GM13976 (cell line): ENCODE data around the gene NPHP3.

Experiments
- DNase-seq: peaks from one replicate; pipeline ENCODE4 v3.0.0; 2012; ENCODE audit warnings: low spot score
- in situ Hi-C: fragments of 300-500 bp; cut with MboI; formaldehyde crosslinking; loops from one replicate; pipeline ENCODE4 v1.12.0; 2022; ENCODE audit warnings: low sequenced_read_pairs, mixed read lengths, inconsistent platforms; ENCODE audit not compliant: unreplicated experiment
- TF ChIP-seq, protein P1 (sequence below): IDR thresholded peaks from 2 replicates; pipeline ENCODE4 v1.5.1; 2012; ENCODE audit warnings: borderline replicate concordance, mild to moderate bottlenecking; ENCODE audit not compliant: insufficient read depth; ENCODE audit errors: extremely low read depth, missing control alignments, control extremely low read depth

Gene NPHP3

DNA sequence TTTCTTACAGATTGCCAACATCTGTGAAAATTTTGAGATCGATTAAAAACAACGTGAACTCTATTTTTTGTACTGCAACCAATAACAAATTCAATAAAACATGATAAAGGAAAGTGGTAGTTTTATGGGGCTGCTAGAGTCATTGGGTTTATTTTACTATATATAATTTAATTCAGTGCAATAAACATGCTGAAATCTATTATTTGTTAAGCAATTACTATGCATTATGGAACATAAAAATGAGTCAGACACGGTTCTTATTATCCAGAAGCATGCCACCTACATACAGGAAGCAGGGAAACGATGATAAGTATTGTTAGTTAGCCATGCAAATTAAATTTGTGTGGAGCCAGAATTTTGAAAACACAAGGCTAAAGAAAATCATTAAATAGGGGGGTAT lies 27.2 kb downstream of the NPHP3 start:
- in situ Hi-C loops: no loop called here
- TF ChIP-seq, protein P1, sequence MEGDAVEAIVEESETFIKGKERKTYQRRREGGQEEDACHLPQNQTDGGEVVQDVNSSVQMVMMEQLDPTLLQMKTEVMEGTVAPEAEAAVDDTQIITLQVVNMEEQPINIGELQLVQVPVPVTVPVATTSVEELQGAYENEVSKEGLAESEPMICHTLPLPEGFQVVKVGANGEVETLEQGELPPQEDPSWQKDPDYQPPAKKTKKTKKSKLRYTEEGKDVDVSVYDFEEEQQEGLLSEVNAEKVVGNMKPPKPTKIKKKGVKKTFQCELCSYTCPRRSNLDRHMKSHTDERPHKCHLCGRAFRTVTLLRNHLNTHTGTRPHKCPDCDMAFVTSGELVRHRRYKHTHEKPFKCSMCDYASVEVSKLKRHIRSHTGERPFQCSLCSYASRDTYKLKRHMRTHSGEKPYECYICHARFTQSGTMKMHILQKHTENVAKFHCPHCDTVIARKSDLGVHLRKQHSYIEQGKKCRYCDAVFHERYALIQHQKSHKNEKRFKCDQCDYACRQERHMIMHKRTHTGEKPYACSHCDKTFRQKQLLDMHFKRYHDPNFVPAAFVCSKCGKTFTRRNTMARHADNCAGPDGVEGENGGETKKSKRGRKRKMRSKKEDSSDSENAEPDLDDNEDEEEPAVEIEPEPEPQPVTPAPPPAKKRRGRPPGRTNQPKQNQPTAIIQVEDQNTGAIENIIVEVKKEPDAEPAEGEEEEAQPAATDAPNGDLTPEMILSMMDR: no peak
- DNase-seq: no peak

DNA sequence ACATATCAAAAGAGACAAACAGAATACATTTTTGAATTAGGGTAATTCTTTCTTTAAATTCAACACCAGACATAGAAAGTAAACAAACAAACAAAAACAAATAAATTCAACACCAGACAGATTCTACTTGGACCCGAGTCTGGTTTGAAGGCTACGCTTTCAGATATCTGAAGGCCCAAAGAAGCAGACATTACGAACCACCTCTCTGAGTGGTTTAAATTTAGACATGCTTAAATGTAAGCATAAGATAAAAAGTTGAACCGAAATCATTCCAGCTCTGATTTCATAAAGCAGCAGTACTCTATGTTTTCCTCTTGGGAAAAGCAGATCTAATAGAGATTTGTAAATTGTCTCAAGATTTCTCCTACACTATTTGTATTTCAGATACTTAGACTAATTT lies 32.2 kb downstream of the NPHP3 start:
- no peak for DNase-seq
- in situ Hi-C loops: no loop called here
- TF ChIP-seq, protein P1: no peak

DNA sequence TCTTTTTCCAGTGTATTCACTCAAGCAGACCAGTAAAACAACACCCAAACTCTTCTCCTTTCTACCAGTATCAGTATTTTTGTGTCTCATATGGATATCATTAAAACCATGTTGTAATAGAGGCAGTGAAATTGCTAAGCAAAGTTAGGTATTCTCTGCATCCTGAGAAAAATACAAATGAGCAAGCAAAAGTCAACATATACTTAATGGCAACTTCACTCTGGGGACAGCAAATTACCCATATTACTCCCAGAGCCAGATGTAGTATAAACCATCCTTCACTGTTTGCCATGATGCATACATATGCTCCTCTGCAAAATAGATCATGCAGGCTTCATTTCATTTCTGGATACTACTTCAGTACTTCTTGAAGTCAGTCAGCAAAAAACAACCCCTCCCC lies 40.0 kb downstream of the NPHP3 start:
- no peak for DNase-seq
- in situ Hi-C loops: no loop called here
- TF ChIP-seq, protein P1: no peak

DNA sequence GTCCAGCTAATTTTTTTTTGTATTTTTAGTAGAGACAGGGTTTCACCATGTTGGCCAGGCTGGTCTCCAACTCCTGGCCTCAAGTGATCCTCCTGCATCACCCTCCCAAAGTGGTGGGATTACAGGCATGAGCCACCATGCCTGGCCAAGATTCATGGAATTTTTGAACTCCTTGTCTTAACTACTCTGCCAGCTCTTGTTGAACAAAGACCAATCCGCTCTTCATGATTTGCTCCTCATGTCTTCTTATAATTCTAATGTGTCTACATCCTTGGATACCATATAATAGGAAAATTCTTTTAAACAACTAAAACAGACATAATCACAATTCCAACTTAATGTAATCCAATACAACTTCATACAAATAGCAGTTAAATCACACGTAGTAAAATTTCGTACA lies 40.8 kb downstream of the NPHP3 start:
- TF ChIP-seq, protein P1: no peak
- DNase-seq: no peak
- in situ Hi-C loops: no loop called here

DNA sequence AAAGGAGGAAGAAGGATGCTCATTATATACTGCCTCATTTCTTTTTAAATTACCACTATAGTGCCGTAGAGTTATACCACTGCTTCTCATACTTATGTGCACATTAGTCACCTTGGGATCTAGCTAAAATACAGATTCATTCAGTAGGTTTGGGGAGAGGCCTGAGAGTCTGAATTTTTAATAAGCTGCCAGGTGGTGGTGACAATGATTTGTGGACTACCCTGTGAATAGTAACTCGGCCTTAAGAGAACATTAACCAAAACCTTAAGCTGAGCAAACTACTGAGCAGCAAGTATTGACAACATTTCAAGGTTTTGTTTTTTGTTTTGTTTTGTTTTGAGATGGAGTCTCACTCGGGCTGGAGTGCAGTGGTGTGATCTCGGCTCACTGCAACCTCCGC lies 42.3 kb downstream of the NPHP3 start:
- in situ Hi-C loops: no loop called here
- DNase-seq: no peak
- TF ChIP-seq, protein P1: no peak

DNA sequence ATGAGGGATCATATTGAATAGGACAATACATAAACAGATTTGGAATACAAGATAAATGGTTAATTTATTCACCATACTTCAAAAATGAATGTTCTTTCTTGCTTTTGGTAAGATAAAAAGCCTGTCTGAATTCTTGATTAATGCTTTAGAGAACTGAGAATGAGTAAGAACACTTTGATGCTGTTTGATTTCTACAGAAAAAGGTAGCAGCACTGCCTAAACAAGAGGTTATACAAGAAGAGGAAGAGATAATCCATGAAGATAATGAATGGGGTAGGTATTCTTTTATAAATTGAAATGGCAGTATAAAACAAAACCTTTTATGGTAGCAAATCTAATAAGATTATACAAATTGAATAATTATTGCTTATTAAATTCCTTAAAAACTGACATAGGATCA lies 46.8 kb downstream of the NPHP3 start:
- TF ChIP-seq, protein P1: no peak
- in situ Hi-C loops: no loop called here
- DNase-seq: no peak

DNA sequence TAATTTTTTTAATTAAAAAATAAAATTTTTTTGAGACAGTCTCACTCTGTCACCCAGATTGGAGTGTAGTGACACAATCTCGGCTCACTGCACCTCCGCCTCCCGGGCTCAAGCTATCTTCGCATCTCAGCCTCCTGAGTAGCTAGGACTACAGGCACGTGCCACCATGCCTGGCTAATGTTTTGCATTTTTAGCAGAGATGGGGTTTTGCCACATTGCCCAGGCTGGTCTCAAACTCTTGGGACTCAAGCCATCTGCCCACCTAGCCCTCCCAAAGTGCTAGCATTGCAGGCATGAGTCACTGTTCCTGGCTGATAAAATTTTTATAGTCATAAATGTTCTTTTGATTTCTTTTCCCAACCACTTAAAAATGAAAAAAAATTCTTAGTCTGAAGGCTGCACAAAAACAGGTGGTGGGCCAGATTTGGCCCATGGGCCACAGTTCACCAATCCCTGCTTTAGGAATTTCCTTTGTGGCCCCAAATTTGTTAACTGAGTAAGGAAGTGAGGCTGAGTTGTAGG lies 52.9 kb downstream of the NPHP3 start:
- in situ Hi-C loops: no loop called here
- TF ChIP-seq, protein P1: no peak
- no peak for DNase-seq
